Glutamatergic neuron (in vitro differentiated cells): ENCODE results near the gene TNS1. TPM values are rescaled to one million over a fixed set of nuclear protein-coding genes. Genes with fewer than 3 reads are reported as not detected.

Source experiments
- DNase-seq: peaks from one replicate; pipeline ENCODE4 v3.0.0; 2022
- H3K27ac Mint-ChIP-seq: one replicate; pipeline ENCODE4 v1.8.0; 2020; ENCODE audit warnings: mild to moderate bottlenecking, mixed read lengths, inconsistent platforms; ENCODE audit not compliant: unreplicated experiment
- H3K27me3 Mint-ChIP-seq: one replicate; pipeline ENCODE4 v1.8.0; 2020; ENCODE audit warnings: mild to moderate bottlenecking, moderate library complexity, mixed read lengths, inconsistent platforms; ENCODE audit not compliant: unreplicated experiment
- H3K36me3 Mint-ChIP-seq: one replicate; pipeline ENCODE4 v1.8.0; 2020; ENCODE audit warnings: mild to moderate bottlenecking, mixed read lengths, inconsistent platforms; ENCODE audit not compliant: unreplicated experiment
- H3K4me1 Mint-ChIP-seq: one replicate; pipeline ENCODE4 v1.8.0; 2020; ENCODE audit warnings: mild to moderate bottlenecking, low read depth, mixed read lengths, inconsistent platforms; ENCODE audit not compliant: unreplicated experiment
- H3K4me3 Mint-ChIP-seq: one replicate; pipeline ENCODE4 v1.8.0; 2020; ENCODE audit warnings: mild to moderate bottlenecking, mixed read lengths, inconsistent platforms; ENCODE audit not compliant: unreplicated experiment
- H3K9me3 Mint-ChIP-seq: one replicate; pipeline ENCODE4 v1.8.0; 2020; ENCODE audit warnings: mild to moderate bottlenecking, moderate library complexity, mixed read lengths, inconsistent platforms; ENCODE audit not compliant: unreplicated experiment
- total RNA-seq: library from RNA; stranded (reverse); fragmentation: NEBNext Ultra II Directional; extraction: Animal tissue kit (Norgen Biotek cat#: 25700); gene quantifications from one replicate; pipeline ENCODE4 v1.2.1, GENCODE V29; 2021; ENCODE audit not compliant: unreplicated experiment
- TF ChIP-seq, protein P1 (sequence below): fragments of 200-600 bp; sonication (generic); IDR thresholded peaks from one replicate; pipeline ENCODE4 v1.5.0; 2021; ENCODE audit not compliant: partially characterized antibody, unreplicated experiment

TNS1 gene
- total RNA-seq, 1 donor from 2014 or later = 3.2 TPM

- H3K4me1 Mint-ChIP-seq = no peaks in the 10 kb centered on the region
- TF ChIP-seq, protein P1, sequence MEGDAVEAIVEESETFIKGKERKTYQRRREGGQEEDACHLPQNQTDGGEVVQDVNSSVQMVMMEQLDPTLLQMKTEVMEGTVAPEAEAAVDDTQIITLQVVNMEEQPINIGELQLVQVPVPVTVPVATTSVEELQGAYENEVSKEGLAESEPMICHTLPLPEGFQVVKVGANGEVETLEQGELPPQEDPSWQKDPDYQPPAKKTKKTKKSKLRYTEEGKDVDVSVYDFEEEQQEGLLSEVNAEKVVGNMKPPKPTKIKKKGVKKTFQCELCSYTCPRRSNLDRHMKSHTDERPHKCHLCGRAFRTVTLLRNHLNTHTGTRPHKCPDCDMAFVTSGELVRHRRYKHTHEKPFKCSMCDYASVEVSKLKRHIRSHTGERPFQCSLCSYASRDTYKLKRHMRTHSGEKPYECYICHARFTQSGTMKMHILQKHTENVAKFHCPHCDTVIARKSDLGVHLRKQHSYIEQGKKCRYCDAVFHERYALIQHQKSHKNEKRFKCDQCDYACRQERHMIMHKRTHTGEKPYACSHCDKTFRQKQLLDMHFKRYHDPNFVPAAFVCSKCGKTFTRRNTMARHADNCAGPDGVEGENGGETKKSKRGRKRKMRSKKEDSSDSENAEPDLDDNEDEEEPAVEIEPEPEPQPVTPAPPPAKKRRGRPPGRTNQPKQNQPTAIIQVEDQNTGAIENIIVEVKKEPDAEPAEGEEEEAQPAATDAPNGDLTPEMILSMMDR = no peak
- H3K9me3 Mint-ChIP-seq = peaks cover 2% of the 10 kb centered on the region
- DNase-seq = no peak
- no peaks in the 10 kb centered on the region for H3K36me3 Mint-ChIP-seq
- H3K27ac Mint-ChIP-seq = no peak overlapping the region
- H3K27me3 Mint-ChIP-seq = peaks cover 13% of the 10 kb centered on the region
- H3K4me3 Mint-ChIP-seq = no peak overlapping the region
These were observed 175.2 kb downstream of the TNS1 start for GRCh38 chr2:217827430-217828201.

- Mint-ChIP-seq H3K4me3 (no peak overlapping the region), H3K27ac (no peak overlapping the region), H3K36me3 (no peaks in the 10 kb centered on the region), H3K4me1 (no peaks in the 10 kb centered on the region), H3K27me3 (peaks cover 14% of the 10 kb centered on the region), H3K9me3 (peaks cover 2% of the 10 kb centered on the region)
- DNase-seq = no peak
- TF ChIP-seq, protein P1 = no peak
These were observed 175.8 kb downstream of the TNS1 start for GRCh38 chr2:217826991-217827390.

DNA sequence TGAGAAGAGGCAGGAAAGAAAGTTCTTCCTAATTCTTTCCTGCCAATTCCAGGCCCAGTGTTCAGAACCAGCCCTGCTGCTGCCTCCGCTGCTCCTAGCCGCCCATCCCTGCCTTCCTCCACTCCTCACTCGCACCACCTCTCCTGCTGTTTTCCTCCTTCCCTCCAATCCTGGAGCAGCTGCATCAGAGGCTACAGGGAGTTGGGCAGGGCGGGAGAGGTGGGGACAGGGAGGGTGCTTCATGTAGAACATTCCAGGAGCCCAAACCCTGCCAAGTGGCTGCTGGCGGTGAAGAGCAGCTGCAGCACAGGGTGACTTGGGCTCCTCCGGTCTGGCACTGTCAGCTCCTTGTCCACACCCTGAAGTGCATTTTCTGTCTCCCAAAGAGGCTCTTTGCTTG is 176.3 kb downstream of the TNS1 start:
- H3K36me3 Mint-ChIP-seq = no peaks in the 10 kb centered on the region
- DNase-seq = no peak
- H3K4me1 Mint-ChIP-seq = no peaks in the 10 kb centered on the region
- no peak overlapping the region for H3K4me3 Mint-ChIP-seq
- H3K9me3 Mint-ChIP-seq = peaks cover 2% of the 10 kb centered on the region
- TF ChIP-seq, protein P1 = no peak
- peaks cover 14% of the 10 kb centered on the region for H3K27me3 Mint-ChIP-seq
- H3K27ac Mint-ChIP-seq = no peak overlapping the region

GRCh38 chr2:217825469-217826235 is 177.1 kb downstream of the TNS1 start:
- Mint-ChIP-seq H3K27me3 (peaks cover 17% of the 10 kb centered on the region), H3K9me3 (peaks cover 2% of the 10 kb centered on the region), H3K4me1 (no peaks in the 10 kb centered on the region), H3K36me3 (no peaks in the 10 kb centered on the region), H3K27ac (no peak overlapping the region), H3K4me3 (no peak overlapping the region)
- TF ChIP-seq, protein P1 = no peak
- DNase-seq = no peak

GRCh38 chr2:217824223-217824622 is 178.6 kb downstream of the TNS1 start:
- H3K9me3 Mint-ChIP-seq = peaks cover 2% of the 10 kb centered on the region
- H3K27ac Mint-ChIP-seq = no peak overlapping the region
- no peak for DNase-seq
- H3K4me3 Mint-ChIP-seq = no peak overlapping the region
- H3K4me1 Mint-ChIP-seq = no peaks in the 10 kb centered on the region
- TF ChIP-seq, protein P1 = no peak
- no peaks in the 10 kb centered on the region for H3K36me3 Mint-ChIP-seq
- H3K27me3 Mint-ChIP-seq = peaks cover 16% of the 10 kb centered on the region
